Measurements from ENCODE around the gene ARID4B.

The ARID4B gene

DNA sequence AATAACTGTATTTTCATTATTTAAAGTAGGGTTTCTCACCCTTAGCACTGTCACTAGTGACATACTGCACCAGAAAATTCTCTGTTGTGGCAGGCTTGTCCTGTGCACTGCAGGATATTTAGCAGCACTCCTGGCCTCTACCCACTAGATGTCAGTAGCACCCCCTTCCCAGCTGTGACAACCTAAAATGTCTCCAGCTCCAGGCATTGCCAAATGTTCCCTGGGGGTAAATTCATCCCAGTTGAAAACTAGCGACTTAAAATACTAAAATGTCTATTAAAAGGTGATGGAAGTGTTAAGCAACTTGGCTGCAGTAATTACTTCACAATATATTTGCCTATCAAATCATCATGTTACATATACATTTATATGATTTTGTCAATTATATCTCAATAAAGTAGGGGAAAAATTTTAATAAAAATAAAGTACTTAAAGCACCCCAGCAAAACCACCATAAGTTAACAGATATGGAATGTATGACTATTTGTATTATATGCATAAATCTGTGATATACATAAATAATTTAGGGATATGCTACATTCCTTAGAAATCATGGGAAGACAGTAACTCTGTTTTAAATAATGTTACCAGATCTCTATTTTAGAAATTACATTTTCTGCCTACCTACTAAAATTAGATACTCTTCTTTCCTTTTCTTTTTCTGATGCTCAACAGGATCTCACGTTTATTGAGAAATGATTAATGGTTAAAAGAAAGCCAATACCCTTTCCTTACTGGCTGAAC lies 74.6 kb downstream of the ARID4B start:
- H3K4me2 ChIP-seq (ENCODE audit: low read length) = no peak overlapping the region
- no peak overlapping the region for H3K9ac ChIP-seq (ENCODE audit: low read length)
- H3K4me1 ChIP-seq (ENCODE audit: low read length) = no peaks in the 10 kb centered on the region
- no peak overlapping the region for H2AFZ ChIP-seq (ENCODE audit: low read depth, low read length)
- peaks cover 14% of the 10 kb centered on the region; the same call in 1 of the 2 replicates for H3K79me2 ChIP-seq (ENCODE audit: low read length)
- H4K20me1 ChIP-seq (ENCODE audit: insufficient read depth, low read length) = peaks cover 21% of the 10 kb centered on the region
- TF ChIP-seq EZH2phosphoT487 (IDR thresholded peaks at IDR 0.05; ENCODE audit: low read depth) = no peak
- TF ChIP-seq, protein P1, sequence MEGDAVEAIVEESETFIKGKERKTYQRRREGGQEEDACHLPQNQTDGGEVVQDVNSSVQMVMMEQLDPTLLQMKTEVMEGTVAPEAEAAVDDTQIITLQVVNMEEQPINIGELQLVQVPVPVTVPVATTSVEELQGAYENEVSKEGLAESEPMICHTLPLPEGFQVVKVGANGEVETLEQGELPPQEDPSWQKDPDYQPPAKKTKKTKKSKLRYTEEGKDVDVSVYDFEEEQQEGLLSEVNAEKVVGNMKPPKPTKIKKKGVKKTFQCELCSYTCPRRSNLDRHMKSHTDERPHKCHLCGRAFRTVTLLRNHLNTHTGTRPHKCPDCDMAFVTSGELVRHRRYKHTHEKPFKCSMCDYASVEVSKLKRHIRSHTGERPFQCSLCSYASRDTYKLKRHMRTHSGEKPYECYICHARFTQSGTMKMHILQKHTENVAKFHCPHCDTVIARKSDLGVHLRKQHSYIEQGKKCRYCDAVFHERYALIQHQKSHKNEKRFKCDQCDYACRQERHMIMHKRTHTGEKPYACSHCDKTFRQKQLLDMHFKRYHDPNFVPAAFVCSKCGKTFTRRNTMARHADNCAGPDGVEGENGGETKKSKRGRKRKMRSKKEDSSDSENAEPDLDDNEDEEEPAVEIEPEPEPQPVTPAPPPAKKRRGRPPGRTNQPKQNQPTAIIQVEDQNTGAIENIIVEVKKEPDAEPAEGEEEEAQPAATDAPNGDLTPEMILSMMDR (IDR thresholded peaks at IDR 0.05; ENCODE audit: low read depth, low read length) = peak; percentile 94
- no peaks in the 10 kb centered on the region for H3K36me3 ChIP-seq (replicated peaks; ENCODE audit: low read depth, low read length)
- no peaks in the 10 kb centered on the region for H3K9me3 ChIP-seq (ENCODE audit: insufficient read depth, low read length)
- H3K27me3 ChIP-seq (ENCODE audit: low read depth, low read length) = no peaks in the 10 kb centered on the region
- H3K27ac ChIP-seq (ENCODE audit: low read length) = no peak overlapping the region
- H3K4me3 ChIP-seq (ENCODE audit: low read length) = no peak overlapping the region

DNA sequence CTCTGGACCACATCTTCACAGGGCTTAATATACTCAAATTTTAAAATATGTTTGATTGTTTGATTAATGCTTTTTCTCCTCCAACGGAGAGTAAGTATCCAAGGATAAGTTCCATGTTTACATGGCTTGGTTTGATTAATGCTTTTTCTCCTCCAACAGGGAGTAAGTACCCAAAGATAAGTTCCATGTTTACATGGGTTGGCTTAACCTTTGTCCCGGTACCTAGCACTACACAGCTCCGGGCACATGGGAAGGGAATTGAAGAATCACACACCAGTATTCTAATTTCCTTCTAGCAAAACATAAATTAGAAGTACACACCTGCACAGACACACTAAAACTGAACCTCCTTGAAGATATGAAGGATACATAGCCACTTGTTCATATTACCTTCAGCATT lies 77.5 kb downstream of the ARID4B start:
- Histone ChIP-seq H3K4me2 (ENCODE audit: low read length) (no peak overlapping the region), H3K27me3 (ENCODE audit: low read depth, low read length) (no peaks in the 10 kb centered on the region), H3K9me3 (ENCODE audit: insufficient read depth, low read length) (no peaks in the 10 kb centered on the region), H3K4me1 (ENCODE audit: low read length) (peaks cover 11% of the 10 kb centered on the region), H3K4me3 (ENCODE audit: low read length) (no peak overlapping the region), H3K9ac (ENCODE audit: low read length) (no peak overlapping the region), H2AFZ (ENCODE audit: low read depth, low read length) (no peak overlapping the region), H3K79me2 (ENCODE audit: low read length) (0 out of 2 replicates have a peak, but pooled peaks cover 10% of the 10 kb centered on the region), H3K27ac (ENCODE audit: low read length) (no peak overlapping the region), H4K20me1 (ENCODE audit: insufficient read depth, low read length) (peaks cover 23% of the 10 kb centered on the region), H3K36me3 (replicated peaks; ENCODE audit: low read depth, low read length) (peaks cover 5% of the 10 kb centered on the region)
- TF ChIP-seq EZH2phosphoT487 (IDR thresholded peaks at IDR 0.05; ENCODE audit: low read depth) = no peak
- TF ChIP-seq, protein P1 (IDR thresholded peaks at IDR 0.05; ENCODE audit: low read depth, low read length) = no peak

DNA sequence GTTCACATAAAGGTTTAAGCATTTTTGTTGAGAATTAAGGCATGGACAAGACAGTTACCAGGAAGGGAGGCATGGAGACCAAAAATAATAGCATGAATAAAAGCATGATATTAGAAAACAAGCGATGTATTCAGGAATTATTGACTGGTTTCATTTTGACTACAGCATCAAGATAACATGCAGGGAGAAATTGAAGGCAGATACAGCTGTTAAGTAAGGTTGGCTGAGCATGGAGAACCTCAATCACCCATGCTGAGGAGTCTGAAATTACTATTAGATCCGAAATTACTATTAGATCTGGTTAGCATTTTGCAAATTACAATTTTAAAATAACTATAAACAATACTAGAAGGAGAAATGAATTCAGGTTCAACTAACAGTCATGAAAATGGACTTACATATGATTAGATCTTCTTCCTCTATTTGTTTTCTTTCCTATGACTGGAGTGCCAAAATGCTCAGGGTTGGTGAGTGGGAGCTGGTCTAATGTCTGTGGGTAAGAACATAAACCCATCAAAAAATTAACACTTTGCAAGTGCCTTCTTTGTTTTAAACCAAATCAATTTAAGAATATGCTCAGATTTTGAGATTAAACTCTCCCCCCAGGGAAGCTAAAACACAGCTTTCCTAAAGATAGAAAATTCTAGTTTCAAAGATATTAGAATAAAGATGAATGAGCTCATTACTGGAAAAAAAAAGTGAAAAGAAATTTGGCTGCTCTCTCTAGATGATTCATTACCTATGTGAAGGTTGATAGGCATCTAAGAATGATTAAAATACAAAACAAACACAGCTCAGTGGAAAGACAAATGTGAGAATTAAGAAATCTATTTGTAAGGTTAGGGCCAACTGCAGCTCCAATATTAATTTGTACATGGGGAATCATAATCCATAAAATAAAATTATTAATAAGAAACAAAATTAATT lies 81.7 kb downstream of the ARID4B start:
- 0 out of 2 replicates have a peak overlapping the region, but pooled peaks have one; percentile 1 for H3K4me2 ChIP-seq (ENCODE audit: low read length)
- H3K4me1 ChIP-seq (ENCODE audit: low read length) = peaks cover 11% of the 10 kb centered on the region
- H3K79me2 ChIP-seq (ENCODE audit: low read length) = 0 out of 2 replicates have a peak, but pooled peaks cover 10% of the 10 kb centered on the region
- peaks cover 15% of the 10 kb centered on the region for H4K20me1 ChIP-seq (ENCODE audit: insufficient read depth, low read length)
- no peak overlapping the region for H2AFZ ChIP-seq (ENCODE audit: low read depth, low read length)
- no peak overlapping the region for H3K4me3 ChIP-seq (ENCODE audit: low read length)
- no peaks in the 10 kb centered on the region for H3K27me3 ChIP-seq (ENCODE audit: low read depth, low read length)
- TF ChIP-seq EZH2phosphoT487 (IDR thresholded peaks at IDR 0.05; ENCODE audit: low read depth) = no peak
- TF ChIP-seq, protein P1 (IDR thresholded peaks at IDR 0.05; ENCODE audit: low read depth, low read length) = no peak
- H3K9me3 ChIP-seq (ENCODE audit: insufficient read depth, low read length) = no peaks in the 10 kb centered on the region
- H3K27ac ChIP-seq (ENCODE audit: low read length) = peak overlapping the region; percentile 12; the same call in 1 of the 2 replicates
- H3K9ac ChIP-seq (ENCODE audit: low read length) = no peak overlapping the region
- H3K36me3 ChIP-seq (replicated peaks; ENCODE audit: low read depth, low read length) = peaks cover 5% of the 10 kb centered on the region
